Tibial artery (tissue), 4 donors: ENCODE measurements around the gene TSEN15.
"Not testable (repeated sequence)": the region's sequence is repeated elsewhere in the genome, so short reads cannot be mapped to it uniquely, and the experiment has no call there.

Experiments used
- DNase-seq, 2 donors: peaks; one replicate each; pipeline ENCODE4 v3.0.0-alpha.2; 2019
- H3K27ac ChIP-seq, 2 donors: fragments of 200-600 bp; sonication (generic) in 1 of 2; 1 replicate in 1 of 2; 2 replicates in 1 of 2; pipeline ENCODE4 v1.5.1; 2018 to 2019; ENCODE audit warnings: mild to moderate bottlenecking in 1 of 2
- H3K27me3 ChIP-seq, 2 donors: fragments of 200-600 bp; sonication (generic) in 1 of 2; one replicate each; pipeline versions ENCODE4 v1.5.1 to v1.6.0; 2016 to 2019
- H3K36me3 ChIP-seq, 3 donors: fragments of 200-600 bp; sonication (generic) in 2 of 3; one replicate each; pipeline ENCODE4 v1.5.1; 2016 to 2019; ENCODE audit warnings: mild to moderate bottlenecking in 2 of 3
- H3K4me1 ChIP-seq, 4 donors: fragments of 200-600 bp; sonication (generic) in 2 of 4; 1 replicate in 3 of 4; 2 replicates in 1 of 4; pipeline ENCODE4 v1.5.1; 2016 to 2019
- H3K4me3 ChIP-seq, 2 donors: fragments of 200-600 bp; sonication (generic) in 1 of 2; 1 replicate in 1 of 2; 2 replicates in 1 of 2; pipeline ENCODE4 v1.5.1; 2018 to 2019; ENCODE audit warnings: mild to moderate bottlenecking in 2 of 2
- H3K9me3 ChIP-seq, 3 donors: fragments of 200-600 bp; sonication (generic) in 1 of 3; one replicate each; pipeline ENCODE4 v1.5.1; 2016 to 2019
- intact Hi-C: fragments of 100-400 bp; cut with DNase I; formaldehyde crosslinking; loops from one replicate; pipeline ENCODE4 v1.15.0; 2023; ENCODE audit warnings: low total_unique reads
- TF ChIP-seq, protein P1 (sequence below), 2 experiments: fragments of 200-600 bp in 1 of 2; fragments of 450-650 bp in 1 of 2; IDR thresholded peaks; one replicate each; pipeline ENCODE4 v1.5.1; 2017 to 2019; ENCODE audit warnings: antibody characterized with exemption in 2 of 2, mild to moderate bottlenecking in 1 of 2, moderate library complexity in 1 of 2

TSEN15 gene

DNA sequence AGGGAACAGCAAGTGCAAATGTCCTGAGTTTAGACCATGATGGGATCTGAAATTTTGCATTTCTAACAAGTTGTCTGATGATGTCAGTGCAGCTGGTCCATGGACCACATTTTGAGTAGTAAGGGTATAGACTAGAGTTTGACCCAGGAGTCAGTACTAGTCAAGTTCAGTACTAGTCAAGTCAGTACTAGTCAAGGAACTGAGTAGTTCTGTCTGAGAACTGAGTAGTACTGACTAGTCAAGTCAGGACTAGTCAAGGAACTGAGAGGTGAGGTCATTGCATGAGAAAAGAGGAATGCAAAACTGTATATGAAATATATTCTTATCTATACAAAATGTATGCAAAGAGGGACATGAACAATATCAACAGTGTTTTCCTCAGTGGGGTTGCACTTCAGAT, 34.1 kb downstream of the TSEN15 start:
- intact Hi-C loops, result loop anchor here (10.0 kb wide), 1 partner anchor 139 kb away; no protein-coding TSS in a partner anchor
- no peaks in the 10 kb centered on the region for H3K27me3 ChIP-seq
- TF ChIP-seq, protein P1, sequence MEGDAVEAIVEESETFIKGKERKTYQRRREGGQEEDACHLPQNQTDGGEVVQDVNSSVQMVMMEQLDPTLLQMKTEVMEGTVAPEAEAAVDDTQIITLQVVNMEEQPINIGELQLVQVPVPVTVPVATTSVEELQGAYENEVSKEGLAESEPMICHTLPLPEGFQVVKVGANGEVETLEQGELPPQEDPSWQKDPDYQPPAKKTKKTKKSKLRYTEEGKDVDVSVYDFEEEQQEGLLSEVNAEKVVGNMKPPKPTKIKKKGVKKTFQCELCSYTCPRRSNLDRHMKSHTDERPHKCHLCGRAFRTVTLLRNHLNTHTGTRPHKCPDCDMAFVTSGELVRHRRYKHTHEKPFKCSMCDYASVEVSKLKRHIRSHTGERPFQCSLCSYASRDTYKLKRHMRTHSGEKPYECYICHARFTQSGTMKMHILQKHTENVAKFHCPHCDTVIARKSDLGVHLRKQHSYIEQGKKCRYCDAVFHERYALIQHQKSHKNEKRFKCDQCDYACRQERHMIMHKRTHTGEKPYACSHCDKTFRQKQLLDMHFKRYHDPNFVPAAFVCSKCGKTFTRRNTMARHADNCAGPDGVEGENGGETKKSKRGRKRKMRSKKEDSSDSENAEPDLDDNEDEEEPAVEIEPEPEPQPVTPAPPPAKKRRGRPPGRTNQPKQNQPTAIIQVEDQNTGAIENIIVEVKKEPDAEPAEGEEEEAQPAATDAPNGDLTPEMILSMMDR (IDR thresholded peaks at IDR 0.05), result no peak
- H3K9me3 ChIP-seq, result no peaks in the 10 kb centered on the region
- H3K4me3 ChIP-seq, result no peak overlapping the region
- no peaks in the 10 kb centered on the region for H3K36me3 ChIP-seq
- H3K4me1 ChIP-seq, result peaks cover 0 to 4% (median 0%) of the 10 kb centered on the region in 4 donors
- DNase-seq, result no peak
- H3K27ac ChIP-seq, result no peak overlapping the region

DNA sequence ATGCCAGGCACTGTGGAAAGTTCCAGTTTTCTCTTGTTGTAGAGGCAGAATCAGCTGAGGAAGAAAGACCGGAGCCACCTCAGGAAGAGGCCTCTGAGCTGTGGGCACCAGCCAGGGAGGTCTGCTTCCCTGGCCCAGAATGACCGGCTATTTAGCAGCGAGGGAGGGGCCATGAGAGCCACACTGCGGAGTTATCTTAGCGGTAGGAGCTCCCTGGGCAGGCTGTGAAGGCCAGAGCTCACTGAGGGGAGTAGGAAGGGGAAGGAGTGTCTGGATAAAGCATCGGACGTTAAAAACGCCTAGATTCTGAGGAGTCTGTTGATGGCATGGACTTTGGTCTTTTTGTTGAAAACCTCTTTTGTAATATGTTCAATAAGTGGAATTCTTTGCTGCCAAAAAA, 36.5 kb downstream of the TSEN15 start:
- no peaks in the 10 kb centered on the region for H3K9me3 ChIP-seq
- no peaks in the 10 kb centered on the region for H3K27me3 ChIP-seq
- no peak overlapping the region for H3K4me3 ChIP-seq
- no peaks in the 10 kb centered on the region for H3K36me3 ChIP-seq
- intact Hi-C loops, result loop anchor here (10.0 kb wide), 1 partner anchor 137 kb away; no protein-coding TSS in a partner anchor
- TF ChIP-seq, protein P1 (IDR thresholded peaks at IDR 0.05), result no peak
- no peak for DNase-seq
- H3K4me1 ChIP-seq, result no peaks in the 10 kb centered on the region
- no peak overlapping the region for H3K27ac ChIP-seq

DNA sequence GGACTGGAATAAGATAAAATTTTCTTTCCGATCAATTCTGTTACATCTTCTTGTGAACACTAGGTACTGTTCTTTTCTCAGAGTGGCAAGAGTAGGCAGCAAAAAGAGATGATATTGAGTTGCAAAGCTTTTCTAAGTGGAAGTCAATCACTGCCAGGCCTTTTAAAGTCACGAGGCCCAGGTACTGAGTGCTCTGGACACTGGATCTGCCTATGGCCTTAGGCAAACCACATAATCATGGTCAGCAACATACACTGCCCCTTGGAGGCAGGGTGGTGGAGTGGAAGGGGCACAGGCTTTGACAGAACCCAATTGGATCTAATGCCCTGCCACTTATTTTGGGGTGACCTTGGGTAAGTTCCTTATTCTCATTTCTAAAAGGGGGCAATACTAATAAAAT, 41.5 kb downstream of the TSEN15 start:
- H3K4me1 ChIP-seq, result no peaks in the 10 kb centered on the region
- H3K4me3 ChIP-seq, result no peak overlapping the region
- DNase-seq, result no peak
- H3K27me3 ChIP-seq, result no peaks in the 10 kb centered on the region
- no peaks in the 10 kb centered on the region for H3K9me3 ChIP-seq
- H3K36me3 ChIP-seq, result no peaks in the 10 kb centered on the region
- no peak overlapping the region for H3K27ac ChIP-seq
- TF ChIP-seq, protein P1 (IDR thresholded peaks at IDR 0.05), result no peak
- intact Hi-C loops, result no loop called here

DNA sequence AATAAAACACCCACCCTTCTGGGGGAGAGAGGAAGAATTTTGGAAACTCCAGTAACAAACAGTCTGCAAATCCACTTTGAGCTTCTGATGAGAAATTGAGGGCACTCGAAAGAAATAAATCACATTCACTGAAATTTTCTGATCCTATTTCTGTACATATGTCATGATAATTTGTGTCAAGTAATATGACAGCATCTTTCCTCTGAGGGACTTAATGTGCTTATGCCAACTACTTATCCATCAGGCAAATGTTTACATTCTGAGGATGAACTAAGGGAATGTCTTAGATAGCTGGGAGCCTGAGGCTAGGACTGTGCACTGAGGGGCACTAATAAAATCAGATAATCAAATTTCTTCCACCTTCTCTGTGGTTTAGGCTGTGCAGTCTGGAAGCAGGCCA, 44.5 kb downstream of the TSEN15 start:
- Histone ChIP-seq H3K27me3 (no peaks in the 10 kb centered on the region), H3K4me3 (no peak overlapping the region), H3K36me3 (no peaks in the 10 kb centered on the region), H3K27ac (no peak overlapping the region), H3K9me3 (no peaks in the 10 kb centered on the region), H3K4me1 (no peaks in the 10 kb centered on the region)
- DNase-seq, result no peak
- TF ChIP-seq, protein P1 (IDR thresholded peaks at IDR 0.05), result no peak
- intact Hi-C loops, result no loop called here

DNA sequence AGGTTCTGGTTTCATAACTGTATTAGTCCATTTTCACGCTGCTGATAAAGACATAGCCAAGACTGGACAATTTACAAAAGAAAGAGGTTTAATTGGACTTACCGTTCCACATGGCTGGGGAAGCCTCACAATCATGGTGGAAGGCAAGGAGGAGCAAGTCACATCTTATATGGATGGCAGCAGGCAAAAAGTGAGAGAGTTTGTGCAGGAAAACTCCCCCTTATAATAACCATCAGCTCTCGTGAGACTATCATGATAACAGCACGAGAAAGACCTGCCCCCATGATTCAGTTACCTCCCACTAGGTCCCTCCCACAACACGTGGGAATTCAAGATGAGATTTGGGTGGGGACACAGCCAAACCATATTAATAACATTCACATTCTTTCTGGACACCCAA, 45.0 kb downstream of the TSEN15 start:
- DNase-seq, H3K27me3 ChIP-seq, H3K4me1 ChIP-seq, intact Hi-C loops, H3K27ac ChIP-seq, H3K36me3 ChIP-seq, H3K9me3 ChIP-seq, H3K4me3 ChIP-seq: not testable (repeated sequence)

DNA sequence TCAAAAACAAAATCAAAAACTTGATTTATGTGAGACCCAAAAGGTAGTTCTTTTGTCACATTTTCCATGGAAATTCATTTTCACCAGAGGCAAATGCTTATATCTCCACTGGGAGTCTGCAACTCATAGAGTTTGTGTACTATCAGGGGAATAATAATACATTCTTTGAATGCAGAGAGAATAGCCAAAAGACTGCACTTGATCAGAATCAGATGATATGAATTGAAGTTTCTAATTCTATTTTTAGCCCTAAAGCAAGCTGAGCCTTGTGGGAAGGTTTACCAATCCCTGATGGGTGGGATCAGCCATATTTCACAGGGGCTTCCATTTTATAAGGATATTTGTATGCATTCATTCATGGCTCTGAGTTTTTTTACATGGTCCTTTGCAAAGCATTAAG, 49.6 kb downstream of the TSEN15 start:
- intact Hi-C loops, result no loop called here
- Histone ChIP-seq H3K4me3 (no peak overlapping the region), H3K9me3 (peaks cover 0 to 4% (median 0%) of the 10 kb centered on the region in 3 donors), H3K36me3 (peaks cover 0 to 7% (median 0%) of the 10 kb centered on the region in 3 donors), H3K27ac (no peak overlapping the region), H3K4me1 (no peaks in the 10 kb centered on the region), H3K27me3 (no peaks in the 10 kb centered on the region)
- TF ChIP-seq, protein P1 (IDR thresholded peaks at IDR 0.05), result no peak
- DNase-seq, result no peak
